ENCODE data around the gene PCDHGA2.

The PCDHGA2 gene

DNA sequence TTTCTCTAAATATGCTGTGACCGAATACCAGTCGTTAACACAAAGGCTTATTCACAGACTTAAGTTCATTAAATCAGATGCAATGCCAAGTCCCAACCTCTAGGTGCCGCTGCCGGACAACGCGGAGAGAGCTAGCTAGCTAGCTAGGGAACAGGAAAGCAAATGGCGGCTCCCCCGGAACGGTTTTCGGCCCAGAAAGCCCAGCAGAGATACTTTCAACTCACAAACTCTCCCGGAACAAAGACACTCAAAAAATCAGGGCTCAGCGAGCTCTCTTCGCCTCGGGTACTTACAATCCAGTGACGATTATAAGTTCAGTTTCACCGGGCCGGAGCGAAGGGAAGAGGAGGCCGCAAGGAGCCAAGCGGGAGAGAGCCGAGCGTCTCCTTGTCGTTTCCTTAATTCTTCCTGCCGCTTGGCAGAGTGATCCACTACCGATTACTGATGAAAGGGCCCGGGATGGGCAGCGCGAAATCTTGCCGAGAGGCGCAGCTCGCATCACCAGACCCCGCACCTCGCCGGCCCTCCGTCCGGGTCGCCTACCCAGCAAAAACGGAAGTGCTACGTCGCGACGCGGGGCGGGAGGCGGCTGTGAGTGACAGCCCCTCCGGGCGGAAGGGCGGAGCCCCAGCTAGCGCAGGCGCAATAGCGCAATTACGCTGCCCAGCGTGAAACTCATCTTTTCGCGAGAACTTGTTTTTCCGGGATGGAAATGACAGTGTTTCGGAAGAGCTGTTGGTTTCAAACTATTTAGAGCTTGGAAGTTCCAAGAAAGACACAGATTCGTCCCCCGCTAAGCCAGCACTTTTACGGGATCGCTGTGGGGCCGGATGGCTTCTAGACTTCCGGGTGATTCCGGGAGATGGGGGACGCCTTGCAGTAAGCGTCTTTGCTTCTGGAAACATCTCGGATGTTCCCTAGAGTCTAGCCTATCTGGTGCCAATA, 18.1 kb upstream of the PCDHGA2 start, which contains the start of gene TAF7 (continued):
- TF ChIP-seq SALL2 (tag by site-specific recombination; IDR thresholded peaks at IDR 0.05; ENCODE audit: borderline replicate concordance) (no peak), ZNF19 (tag by site-specific recombination; IDR thresholded peaks at IDR 0.05; ENCODE audit: low read depth) (no peak), ZNF791 (tag by site-specific recombination; IDR thresholded peaks at IDR 0.05) (no peak), ZNF654 (tag by site-specific recombination; IDR thresholded peaks at IDR 0.05; ENCODE audit: low read depth) (peak; percentile 39), ZNF366 (tag by site-specific recombination; conservative IDR thresholded peaks at IDR 0.05) (peak; percentile 37; the same call in 1 of the 2 replicates), SP7 (tag by site-specific recombination; IDR thresholded peaks at IDR 0.05) (0 out of 2 replicates have a peak, but pooled peaks have one; percentile 31), ZNF510 (tag by site-specific recombination; IDR thresholded peaks at IDR 0.05; ENCODE audit: insufficient replicate concordance) (peak; percentile 3), ZNF843 (tag by site-specific recombination; IDR thresholded peaks at IDR 0.05) (no peak; the same call in 1 of the 2 replicates), WT1 (tag by site-specific recombination; IDR thresholded peaks at IDR 0.05) (0 out of 2 replicates have a peak, but pooled peaks have one; percentile 9), MYNN (tag by site-specific recombination; IDR thresholded peaks at IDR 0.05; ENCODE audit: borderline replicate concordance) (no peak), ZNF610 (tag by site-specific recombination; IDR thresholded peaks at IDR 0.05; ENCODE audit: borderline replicate concordance) (peak; percentile 58; the same call in 1 of the 2 replicates), GLIS1 (tag by site-specific recombination; IDR thresholded peaks at IDR 0.05) (peak; percentile 42; the same call in 1 of the 2 replicates), ZNF146 (tag by site-specific recombination; IDR thresholded peaks at IDR 0.05) (no peak), ZFP41 (tag by site-specific recombination; IDR thresholded peaks at IDR 0.05; ENCODE audit: borderline replicate concordance) (no peak), ZNF629 (tag by site-specific recombination; IDR thresholded peaks at IDR 0.05) (peak; percentile 61), ZNF501 (tag by site-specific recombination; IDR thresholded peaks at IDR 0.05) (peak; percentile 88), KLF8 (tag by site-specific recombination; IDR thresholded peaks at IDR 0.05) (peak; percentile 67), ZNF423 (tag by site-specific recombination; IDR thresholded peaks at IDR 0.05) (no peak)
- TF ChIP-seq, protein P1, sequence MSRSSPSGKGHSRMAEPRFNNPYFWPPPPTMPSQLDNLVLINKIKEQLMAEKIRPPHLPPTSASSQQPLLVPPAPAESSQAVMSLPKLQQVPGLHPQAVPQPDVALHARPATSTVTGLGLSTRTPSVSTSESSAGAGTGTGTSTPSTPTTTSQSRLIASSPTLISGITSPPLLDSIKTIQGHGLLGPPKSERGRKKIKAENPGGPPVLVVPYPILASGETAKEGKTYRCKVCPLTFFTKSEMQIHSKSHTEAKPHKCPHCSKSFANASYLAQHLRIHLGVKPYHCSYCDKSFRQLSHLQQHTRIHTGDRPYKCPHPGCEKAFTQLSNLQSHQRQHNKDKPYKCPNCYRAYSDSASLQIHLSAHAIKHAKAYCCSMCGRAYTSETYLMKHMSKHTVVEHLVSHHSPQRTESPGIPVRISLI (tag by site-specific recombination; IDR thresholded peaks at IDR 0.05), result no peak
- TF ChIP-seq, protein P2, sequence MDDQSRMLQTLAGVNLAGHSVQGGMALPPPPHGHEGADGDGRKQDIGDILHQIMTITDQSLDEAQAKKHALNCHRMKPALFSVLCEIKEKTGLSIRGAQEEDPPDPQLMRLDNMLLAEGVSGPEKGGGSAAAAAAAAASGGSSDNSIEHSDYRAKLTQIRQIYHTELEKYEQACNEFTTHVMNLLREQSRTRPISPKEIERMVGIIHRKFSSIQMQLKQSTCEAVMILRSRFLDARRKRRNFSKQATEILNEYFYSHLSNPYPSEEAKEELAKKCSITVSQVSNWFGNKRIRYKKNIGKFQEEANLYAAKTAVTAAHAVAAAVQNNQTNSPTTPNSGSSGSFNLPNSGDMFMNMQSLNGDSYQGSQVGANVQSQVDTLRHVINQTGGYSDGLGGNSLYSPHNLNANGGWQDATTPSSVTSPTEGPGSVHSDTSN (CRISPR knock-in tag; IDR thresholded peaks at IDR 0.05), result peak; percentile 99
- TF ChIP-seq, protein P3, sequence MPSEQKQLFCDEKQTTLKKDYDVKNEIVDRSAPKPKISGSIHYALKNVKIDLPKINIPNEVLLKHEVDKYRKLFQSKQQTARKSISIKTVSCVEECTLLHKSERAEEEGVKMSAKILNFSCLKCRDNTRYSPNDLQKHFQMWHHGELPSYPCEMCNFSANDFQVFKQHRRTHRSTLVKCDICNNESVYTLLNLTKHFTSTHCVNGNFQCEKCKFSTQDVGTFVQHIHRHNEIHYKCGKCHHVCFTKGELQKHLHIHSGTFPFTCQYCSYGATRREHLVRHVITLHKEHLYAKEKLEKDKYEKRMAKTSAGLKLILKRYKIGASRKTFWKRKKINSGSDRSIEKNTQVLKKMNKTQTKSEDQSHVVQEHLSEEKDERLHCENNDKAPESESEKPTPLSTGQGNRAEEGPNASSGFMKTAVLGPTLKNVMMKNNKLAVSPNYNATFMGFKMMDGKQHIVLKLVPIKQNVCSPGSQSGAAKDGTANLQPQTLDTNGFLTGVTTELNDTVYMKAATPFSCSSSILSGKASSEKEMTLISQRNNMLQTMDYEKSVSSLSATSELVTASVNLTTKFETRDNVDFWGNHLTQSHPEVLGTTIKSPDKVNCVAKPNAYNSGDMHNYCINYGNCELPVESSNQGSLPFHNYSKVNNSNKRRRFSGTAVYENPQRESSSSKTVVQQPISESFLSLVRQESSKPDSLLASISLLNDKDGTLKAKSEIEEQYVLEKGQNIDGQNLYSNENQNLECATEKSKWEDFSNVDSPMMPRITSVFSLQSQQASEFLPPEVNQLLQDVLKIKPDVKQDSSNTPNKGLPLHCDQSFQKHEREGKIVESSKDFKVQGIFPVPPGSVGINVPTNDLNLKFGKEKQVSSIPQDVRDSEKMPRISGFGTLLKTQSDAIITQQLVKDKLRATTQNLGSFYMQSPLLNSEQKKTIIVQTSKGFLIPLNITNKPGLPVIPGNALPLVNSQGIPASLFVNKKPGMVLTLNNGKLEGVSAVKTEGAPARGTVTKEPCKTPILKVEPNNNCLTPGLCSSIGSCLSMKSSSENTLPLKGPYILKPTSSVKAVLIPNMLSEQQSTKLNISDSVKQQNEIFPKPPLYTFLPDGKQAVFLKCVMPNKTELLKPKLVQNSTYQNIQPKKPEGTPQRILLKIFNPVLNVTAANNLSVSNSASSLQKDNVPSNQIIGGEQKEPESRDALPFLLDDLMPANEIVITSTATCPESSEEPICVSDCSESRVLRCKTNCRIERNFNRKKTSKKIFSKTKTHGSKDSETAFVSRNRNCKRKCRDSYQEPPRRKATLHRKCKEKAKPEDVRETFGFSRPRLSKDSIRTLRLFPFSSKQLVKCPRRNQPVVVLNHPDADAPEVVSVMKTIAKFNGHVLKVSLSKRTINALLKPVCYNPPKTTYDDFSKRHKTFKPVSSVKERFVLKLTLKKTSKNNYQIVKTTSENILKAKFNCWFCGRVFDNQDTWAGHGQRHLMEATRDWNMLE (tag by site-specific recombination; conservative IDR thresholded peaks at IDR 0.05; ENCODE audit: low read depth), result peak; percentile 87
- TF ChIP-seq, protein P4, sequence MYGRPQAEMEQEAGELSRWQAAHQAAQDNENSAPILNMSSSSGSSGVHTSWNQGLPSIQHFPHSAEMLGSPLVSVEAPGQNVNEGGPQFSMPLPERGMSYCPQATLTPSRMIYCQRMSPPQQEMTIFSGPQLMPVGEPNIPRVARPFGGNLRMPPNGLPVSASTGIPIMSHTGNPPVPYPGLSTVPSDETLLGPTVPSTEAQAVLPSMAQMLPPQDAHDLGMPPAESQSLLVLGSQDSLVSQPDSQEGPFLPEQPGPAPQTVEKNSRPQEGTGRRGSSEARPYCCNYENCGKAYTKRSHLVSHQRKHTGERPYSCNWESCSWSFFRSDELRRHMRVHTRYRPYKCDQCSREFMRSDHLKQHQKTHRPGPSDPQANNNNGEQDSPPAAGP (tag by site-specific recombination; IDR thresholded peaks at IDR 0.05), result peak; percentile 15; the same call in 1 of the 2 replicates
- TF ChIP-seq, protein P5, sequence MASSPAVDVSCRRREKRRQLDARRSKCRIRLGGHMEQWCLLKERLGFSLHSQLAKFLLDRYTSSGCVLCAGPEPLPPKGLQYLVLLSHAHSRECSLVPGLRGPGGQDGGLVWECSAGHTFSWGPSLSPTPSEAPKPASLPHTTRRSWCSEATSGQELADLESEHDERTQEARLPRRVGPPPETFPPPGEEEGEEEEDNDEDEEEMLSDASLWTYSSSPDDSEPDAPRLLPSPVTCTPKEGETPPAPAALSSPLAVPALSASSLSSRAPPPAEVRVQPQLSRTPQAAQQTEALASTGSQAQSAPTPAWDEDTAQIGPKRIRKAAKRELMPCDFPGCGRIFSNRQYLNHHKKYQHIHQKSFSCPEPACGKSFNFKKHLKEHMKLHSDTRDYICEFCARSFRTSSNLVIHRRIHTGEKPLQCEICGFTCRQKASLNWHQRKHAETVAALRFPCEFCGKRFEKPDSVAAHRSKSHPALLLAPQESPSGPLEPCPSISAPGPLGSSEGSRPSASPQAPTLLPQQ (tag by site-specific recombination; IDR thresholded peaks at IDR 0.05), result peak; percentile 32
- TF ChIP-seq, protein P6, sequence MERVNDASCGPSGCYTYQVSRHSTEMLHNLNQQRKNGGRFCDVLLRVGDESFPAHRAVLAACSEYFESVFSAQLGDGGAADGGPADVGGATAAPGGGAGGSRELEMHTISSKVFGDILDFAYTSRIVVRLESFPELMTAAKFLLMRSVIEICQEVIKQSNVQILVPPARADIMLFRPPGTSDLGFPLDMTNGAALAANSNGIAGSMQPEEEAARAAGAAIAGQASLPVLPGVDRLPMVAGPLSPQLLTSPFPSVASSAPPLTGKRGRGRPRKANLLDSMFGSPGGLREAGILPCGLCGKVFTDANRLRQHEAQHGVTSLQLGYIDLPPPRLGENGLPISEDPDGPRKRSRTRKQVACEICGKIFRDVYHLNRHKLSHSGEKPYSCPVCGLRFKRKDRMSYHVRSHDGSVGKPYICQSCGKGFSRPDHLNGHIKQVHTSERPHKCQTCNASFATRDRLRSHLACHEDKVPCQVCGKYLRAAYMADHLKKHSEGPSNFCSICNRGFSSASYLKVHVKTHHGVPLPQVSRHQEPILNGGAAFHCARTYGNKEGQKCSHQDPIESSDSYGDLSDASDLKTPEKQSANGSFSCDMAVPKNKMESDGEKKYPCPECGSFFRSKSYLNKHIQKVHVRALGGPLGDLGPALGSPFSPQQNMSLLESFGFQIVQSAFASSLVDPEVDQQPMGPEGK (tag by site-specific recombination; IDR thresholded peaks at IDR 0.05), result 0 out of 2 replicates have a peak, but pooled peaks have one; percentile 7

Data from HEK293 (cell line).